B cell (primary cell): ENCODE measurements around the gene SLC23A2. TPM values are rescaled to one million over a fixed set of nuclear protein-coding genes. Genes with fewer than 3 reads are reported as not detected.

Experiments used
- ATAC-seq: fragments of 200-7000 bp; cut with Tn5 transposase; one replicate; pipeline ENCODE4 v1.10.0; 2021; ENCODE audit warnings: low read depth, mild to moderate bottlenecking, moderate number of reproducible peaks, moderate library complexity
- CTCF ChIA-PET: fragments of 350-600 bp; sonication (Branson Sonifier 250); formaldehyde crosslinking; loops from one replicate; lab custom pipeline; 2021; ENCODE audit warnings: antibody characterized with exemption, inconsistent platforms; lab: Charles Lee
- POLR2A ChIA-PET: fragments of 350-600 bp; sonication (Branson Sonifier 250); formaldehyde crosslinking; loops from one replicate; lab custom pipeline; 2021; ENCODE audit warnings: antibody characterized with exemption; lab: Charles Lee
- DNase-seq: peaks from one replicate; pipeline ENCODE4 v3.0.0; 2013
- H2AFZ ChIP-seq: 2 replicates; pipeline ENCODE4 v1.6.1; 2012; ENCODE audit warnings: mild to moderate bottlenecking, low read depth, low read length; ENCODE audit not compliant: insufficient read depth, poor library complexity, severe bottlenecking
- H3K27ac ChIP-seq, 2 donors: 1 replicate in 1 of 2; 2 replicates in 1 of 2; pipeline ENCODE4 v1.5.1; 2012 to 2013; ENCODE audit warnings: low read length in 2 of 2, mild to moderate bottlenecking in 2 of 2, moderate library complexity in 1 of 2
- H3K27me3 ChIP-seq, 4 experiments: fragments of 200-600 bp in 1 of 4; sonication (generic) in 1 of 4; replicated peaks in 1 of 4; 1 replicate in 2 of 4; 2 replicates in 2 of 4; pipeline versions ENCODE4 v1.6.1 to v1.7.0; 2013 to 2016; ENCODE audit warnings: low read length in 3 of 4, mild to moderate bottlenecking in 2 of 4, mixed read lengths in 1 of 4, moderate library complexity in 1 of 4; ENCODE audit not compliant: insufficient read depth in 4 of 4, control insufficient read depth in 3 of 4; ENCODE audit errors: control extremely low read depth in 1 of 4
- H3K36me3 ChIP-seq, 2 experiments: replicated peaks in 1 of 2; 1 replicate in 1 of 2; 2 replicates in 1 of 2; pipeline versions ENCODE4 v1.6.1 to v1.7.1; 2013; ENCODE audit warnings: low read length in 1 of 2; ENCODE audit not compliant: insufficient read depth in 2 of 2, control insufficient read depth in 1 of 2; ENCODE audit errors: control extremely low read depth in 1 of 2, extremely low read depth in 1 of 2
- H3K4me1 ChIP-seq, 2 donors: fragments of 200-600 bp in 1 of 2; sonication (generic) in 1 of 2; 1 replicate in 1 of 2; 2 replicates in 1 of 2; pipeline versions ENCODE4 v1.5.1 to v1.6.1; 2013 to 2017; ENCODE audit warnings: low read length in 2 of 2; ENCODE audit not compliant: control insufficient read depth in 2 of 2, insufficient read depth in 2 of 2
- H3K4me2 ChIP-seq: replicated peaks from 2 replicates; pipeline ENCODE3; 2012; ENCODE audit warnings: mild to moderate bottlenecking, low read depth, low read length; ENCODE audit not compliant: poor library complexity, severe bottlenecking
- H3K4me3 ChIP-seq, 5 experiments: fragments of 200-600 bp in 1 of 5; sonication (generic) in 1 of 5; 1 replicate in 3 of 5; 2 replicates in 2 of 5; pipeline versions ENCODE4 v1.5.1 to v1.7.0; 2011 to 2016; ENCODE audit warnings: low read length in 4 of 5, mild to moderate bottlenecking in 4 of 5, low read depth in 2 of 5, control low read depth in 1 of 5, moderate library complexity in 1 of 5; ENCODE audit not compliant: insufficient read depth in 1 of 5; ENCODE audit errors: control extremely low read depth in 1 of 5, extremely low read depth in 1 of 5
- H3K79me2 ChIP-seq: fragments of 200-600 bp; sonication (generic); one replicate; pipeline ENCODE4 v1.6.0; 2016; ENCODE audit warnings: low read length; ENCODE audit not compliant: control insufficient read depth, insufficient read depth
- H3K9ac ChIP-seq: fragments of 200-600 bp; sonication (generic); 2 replicates; pipeline ENCODE4 v1.6.1; 2017; ENCODE audit warnings: mild to moderate bottlenecking, low read length, moderate library complexity
- H3K9me3 ChIP-seq, 3 donors: one replicate each; pipeline versions ENCODE4 v1.6.1 to v1.7.1; 2013; ENCODE audit warnings: low read length in 2 of 3; ENCODE audit not compliant: control insufficient read depth in 2 of 3, insufficient read depth in 1 of 3; ENCODE audit errors: control extremely low read depth in 1 of 3
- H4K20me1 ChIP-seq: 2 replicates; pipeline ENCODE4 v1.6.0; 2012; ENCODE audit warnings: mild to moderate bottlenecking, low read length; ENCODE audit not compliant: insufficient read depth, control insufficient read depth, poor library complexity, severe bottlenecking
- H3K27ac Mint-ChIP-seq: one replicate; pipeline ENCODE4 v1.8.0; 2021; ENCODE audit warnings: mixed read lengths
- H3K27me3 Mint-ChIP-seq: one replicate; pipeline ENCODE4 v1.8.0; 2021; ENCODE audit warnings: mixed read lengths
- H3K4me1 Mint-ChIP-seq: one replicate; pipeline ENCODE4 v1.8.0; 2021; ENCODE audit warnings: mixed read lengths
- H3K4me3 Mint-ChIP-seq: one replicate; pipeline ENCODE4 v1.8.0; 2021; ENCODE audit warnings: mixed read lengths
- H3K9me3 Mint-ChIP-seq: one replicate; pipeline ENCODE4 v1.8.0; 2022; ENCODE audit warnings: mixed read lengths; ENCODE audit not compliant: insufficient read depth
- EZH2 ChIP-seq: IDR thresholded peaks from 2 replicates; pipeline ENCODE4 v1.6.1; 2012; ENCODE audit warnings: borderline replicate concordance, low read depth, mild to moderate bottlenecking, moderate library complexity, low read length; ENCODE audit not compliant: insufficient read depth, poor library complexity, severe bottlenecking
- WGBS: methylation state at CpG from one replicate; pipeline ENCODE4 v1.1.5; 2013; ENCODE audit warnings: missing lambda C conversion rate; ENCODE audit not compliant: insufficient coverage; 5-methylcytosine and 5-hydroxymethylcytosine counted together
- intact Hi-C: fragments of 100-400 bp; cut with micrococcal nuclease; formaldehyde crosslinking; loops from one replicate; pipeline ENCODE4 v1.10.0; 2022
- polyA plus RNA-seq: library from polyadenylated mRNA; depleted of rRNA; stranded (reverse); fragments of >200 nt; gene quantifications from 2 replicates; pipeline ENCODE4 v1.2.3, GENCODE V29; 2012
- total RNA-seq, 2 donors: library from RNA; stranded (reverse); fragments of 120-200 nt in 1 of 2; gene quantifications; 1 replicate in 1 of 2; 2 replicates in 1 of 2; pipeline versions ENCODE4 v1.2.3 to v1.2.4, GENCODE V29; 2013 to 2022
- TF ChIP-seq, protein P1 (sequence below): fragments of 200-600 bp; IDR thresholded peaks from one replicate; pipeline ENCODE4 v1.8.0; 2022; ENCODE audit warnings: antibody characterized with exemption, mild to moderate bottlenecking

The SLC23A2 gene
- total and polyA plus RNA-seq, 2 donors (not counting 1 experiment from before 2014, with no cell fraction given) = 23.6 to 70.7 TPM

- H2AFZ ChIP-seq = peak overlapping the region; percentile 6
- peaks cover 74% of the 10 kb centered on the region for H3K79me2 ChIP-seq
- H3K27ac ChIP-seq = peak overlapping the region; percentile 99
- 3% methylated on average over 8 of the region's 8 CpGs for WGBS
- H4K20me1 ChIP-seq = peaks cover 9% of the 10 kb centered on the region
- H3K27me3 ChIP-seq = no peaks in the 10 kb centered on the region
- CTCF ChIA-PET = interaction anchor here (0.8 to 1.8 kb wide), 6 partner anchors 14 to 196 kb away, joined by 3 to 5 read pairs (median 3); no protein-coding TSS in a partner anchor
- H3K9me3 ChIP-seq = no peaks in the 10 kb centered on the region
- Mint-ChIP-seq H3K27ac (peak overlapping the region; percentile 99), H3K4me3 (peak overlapping the region; percentile 74), H3K27me3 (no peaks in the 10 kb centered on the region), H3K9me3 (no peaks in the 10 kb centered on the region), H3K4me1 (peaks cover 93% of the 10 kb centered on the region)
- DNase-seq = peak; percentile 56
- no peak for TF ChIP-seq EZH2
- TF ChIP-seq, protein P1, sequence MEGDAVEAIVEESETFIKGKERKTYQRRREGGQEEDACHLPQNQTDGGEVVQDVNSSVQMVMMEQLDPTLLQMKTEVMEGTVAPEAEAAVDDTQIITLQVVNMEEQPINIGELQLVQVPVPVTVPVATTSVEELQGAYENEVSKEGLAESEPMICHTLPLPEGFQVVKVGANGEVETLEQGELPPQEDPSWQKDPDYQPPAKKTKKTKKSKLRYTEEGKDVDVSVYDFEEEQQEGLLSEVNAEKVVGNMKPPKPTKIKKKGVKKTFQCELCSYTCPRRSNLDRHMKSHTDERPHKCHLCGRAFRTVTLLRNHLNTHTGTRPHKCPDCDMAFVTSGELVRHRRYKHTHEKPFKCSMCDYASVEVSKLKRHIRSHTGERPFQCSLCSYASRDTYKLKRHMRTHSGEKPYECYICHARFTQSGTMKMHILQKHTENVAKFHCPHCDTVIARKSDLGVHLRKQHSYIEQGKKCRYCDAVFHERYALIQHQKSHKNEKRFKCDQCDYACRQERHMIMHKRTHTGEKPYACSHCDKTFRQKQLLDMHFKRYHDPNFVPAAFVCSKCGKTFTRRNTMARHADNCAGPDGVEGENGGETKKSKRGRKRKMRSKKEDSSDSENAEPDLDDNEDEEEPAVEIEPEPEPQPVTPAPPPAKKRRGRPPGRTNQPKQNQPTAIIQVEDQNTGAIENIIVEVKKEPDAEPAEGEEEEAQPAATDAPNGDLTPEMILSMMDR = no peak
- POLR2A ChIA-PET = interaction anchor here (1.0 kb wide), 1 partner anchor 13 kb away, joined by 3 read pairs; no protein-coding TSS in a partner anchor
- peak overlapping the region; percentile 78 for H3K9ac ChIP-seq
- intact Hi-C loops = loop anchor here (5.0 to 10.0 kb wide), 3 partner anchors 55 to 163 kb away; no protein-coding TSS in a partner anchor
- peaks cover 76 to 82% of the 10 kb centered on the region in 2 donors for H3K4me1 ChIP-seq
- H3K4me2 ChIP-seq = peak overlapping the region; percentile 80
- peaks cover 9 to 27% of the 10 kb centered on the region in 2 experiments for H3K36me3 ChIP-seq
- no peak for ATAC-seq
- peak overlapping the region in 4 of 5 experiments; percentile 4 to 26 (median 14) for H3K4me3 ChIP-seq
Measured at GRCh38 chr20:4809707-4810106, 191.6 kb downstream of the SLC23A2 start.

DNA sequence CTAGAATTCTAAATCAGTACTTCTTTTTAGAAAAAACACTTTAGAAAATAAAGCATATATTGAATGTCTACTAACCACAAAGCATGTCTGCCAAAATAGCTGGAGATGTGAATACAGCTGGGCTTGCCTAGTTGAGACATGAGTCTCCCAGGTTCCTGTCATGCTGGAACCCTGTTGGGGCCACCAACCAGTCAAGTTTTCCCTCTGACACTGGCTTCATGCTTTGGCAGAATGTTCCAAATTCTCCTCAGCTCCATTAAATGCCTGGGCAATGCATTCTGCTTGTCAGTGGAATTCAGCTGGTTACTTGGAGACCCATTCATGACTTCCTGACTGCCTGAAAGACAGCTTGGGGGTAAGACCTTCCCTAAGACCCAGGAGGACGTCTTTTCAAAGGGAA is 192.4 kb downstream of the SLC23A2 start:
- H3K4me1 Mint-ChIP-seq = peaks cover 87% of the 10 kb centered on the region
- peak overlapping the region; percentile 99 for H3K27ac Mint-ChIP-seq
- no peaks in the 10 kb centered on the region for H3K27me3 Mint-ChIP-seq

More for the DNA sequence above, 192.4 kb downstream of the SLC23A2 start:
- no peak for ATAC-seq
- CTCF ChIA-PET = interaction anchor here (0.6 to 2.2 kb wide), 5 partner anchors 26 to 383 kb away, joined by 3 to 7 read pairs (median 3); no protein-coding TSS in a partner anchor
- Histone ChIP-seq H3K36me3 (peaks cover 9 to 31% of the 10 kb centered on the region in 2 experiments), H3K9ac (no peak overlapping the region), H3K79me2 (peaks cover 81% of the 10 kb centered on the region), H2AFZ (no peak overlapping the region), H4K20me1 (peaks cover 11% of the 10 kb centered on the region), H3K4me1 (peaks cover 73 to 74% of the 10 kb centered on the region in 2 donors), H3K9me3 (no peaks in the 10 kb centered on the region), H3K27me3 (no peaks in the 10 kb centered on the region), H3K4me3 (no peak overlapping the region), H3K27ac (peak overlapping the region; percentile 99), H3K4me2 (peak overlapping the region; percentile 80)
- Mint-ChIP-seq H3K4me3 (peak overlapping the region; percentile 74), H3K9me3 (no peaks in the 10 kb centered on the region)
- TF ChIP-seq, protein P1 = no peak
- TF ChIP-seq EZH2 = no peak
- POLR2A ChIA-PET = interaction anchor here (0.8 kb wide), 1 partner anchor 310 kb away, joined by 3 read pairs; no protein-coding TSS in a partner anchor
- DNase-seq = no peak
- WGBS = 93% methylated on average over 1 of the region's 1 CpG
- intact Hi-C loops = no loop called here
